Endothelial cell of umbilical vein (primary cell): ENCODE measurements around the gene NME4. TPM values are rescaled to one million over a fixed set of nuclear protein-coding genes. Genes with fewer than 3 reads are reported as not detected.

ENCODE experiments used
- BruUV-seq: library from RNA; stranded (reverse); fragments of 400-500 nt; replicated peaks from 2 replicates; lab custom pipeline; 2021; lab: Mats Ljungman, UMichigan
- CTCF ChIA-PET: fragments of 300-600, 350-600 bp; sonication (Branson Sonifier 250); formaldehyde crosslinking; loops from one replicate; lab custom pipeline; 2021; ENCODE audit warnings: antibody characterized with exemption, inconsistent platforms; lab: Charles Lee
- POLR2A ChIA-PET: fragments of 300-600, 350-600 bp; sonication (Branson Sonifier 250); formaldehyde crosslinking; loops from one replicate; lab custom pipeline; 2021; ENCODE audit warnings: antibody characterized with exemption, inconsistent platforms; lab: Charles Lee
- DNase-seq: peaks from one replicate; pipeline ENCODE4 v3.0.0-alpha.2; 2011; ENCODE audit warnings: low read depth, low spot score
- FAIRE-seq: peaks from 2 replicates; lab custom pipeline; 2011; peaks lifted over from hg19 to GRCh38; lab: Jason Lieb, UNC
- H2AFZ ChIP-seq: 2 replicates; pipeline ENCODE4 v1.6.0; 2012; ENCODE audit warnings: low read depth, low read length, control low read depth, inconsistent platforms
- H3K27ac ChIP-seq: 2 replicates; pipeline ENCODE4 v1.5.1; 2011; ENCODE audit warnings: low read depth, mild to moderate bottlenecking, control low read depth, low read length, moderate library complexity; ENCODE audit not compliant: insufficient read depth
- H3K27me3 ChIP-seq, 2 experiments: 2 replicates each; pipeline versions ENCODE4 v1.6.0 to v1.6.1; 2011; ENCODE audit warnings: low read length in 2 of 2, mixed read lengths in 1 of 2; ENCODE audit not compliant: control insufficient read depth in 2 of 2, insufficient read depth in 2 of 2
- H3K36me3 ChIP-seq, 2 experiments: 2 replicates in 1 of 2; 3 replicates in 1 of 2; pipeline ENCODE4 v1.5.1; 2011; ENCODE audit warnings: low read length in 2 of 2, mild to moderate bottlenecking in 1 of 2, moderate library complexity in 1 of 2; ENCODE audit not compliant: control insufficient read depth in 2 of 2, insufficient read depth in 2 of 2; ENCODE audit errors: extremely low read depth in 1 of 2
- H3K4me1 ChIP-seq: 3 replicates; pipeline ENCODE4 v1.5.1; 2011; ENCODE audit warnings: mild to moderate bottlenecking, low read length; ENCODE audit not compliant: control insufficient read depth, insufficient read depth; ENCODE audit errors: extremely low read depth
- H3K4me2 ChIP-seq: 2 replicates; pipeline ENCODE4 v1.6.1; 2011; ENCODE audit warnings: low read length, control low read depth, mixed read lengths; ENCODE audit not compliant: insufficient read depth
- H3K4me3 ChIP-seq, 3 experiments: fragments of 200-600 bp in 1 of 3; sonication (generic), shearing (Covaris generic) in 1 of 3; replicated peaks in 1 of 3; 2 replicates each; pipeline ENCODE4 v1.5.1; 2011 to 2016; ENCODE audit warnings: control low read depth in 3 of 3, low read length in 3 of 3, mild to moderate bottlenecking in 2 of 3, inconsistent platforms in 1 of 3, low read depth in 1 of 3, moderate library complexity in 1 of 3; ENCODE audit not compliant: insufficient read depth in 1 of 3
- H3K79me2 ChIP-seq: 2 replicates; pipeline ENCODE4 v1.6.0; 2012; ENCODE audit warnings: low read length, inconsistent platforms; ENCODE audit not compliant: control insufficient read depth, insufficient read depth
- H3K9ac ChIP-seq: replicated peaks from 2 replicates; pipeline ENCODE3; 2011; ENCODE audit warnings: low read length, control low read depth; ENCODE audit not compliant: insufficient read depth; ENCODE audit errors: extremely low read depth
- H3K9me1 ChIP-seq: replicated peaks from 3 replicates; pipeline ENCODE4 v1.6.0; 2011; ENCODE audit warnings: mild to moderate bottlenecking, low read length; ENCODE audit not compliant: control insufficient read depth, insufficient read depth; ENCODE audit errors: extremely low read depth
- H3K9me3 ChIP-seq: replicated peaks from 2 replicates; pipeline ENCODE4 v1.5.1; 2012; ENCODE audit warnings: low read length, inconsistent platforms; ENCODE audit not compliant: control insufficient read depth, insufficient read depth
- H4K20me1 ChIP-seq: replicated peaks from 2 replicates; pipeline ENCODE3; 2011; ENCODE audit warnings: mild to moderate bottlenecking, low read length; ENCODE audit not compliant: control insufficient read depth, insufficient read depth; ENCODE audit errors: extremely low read depth
- EZH2 ChIP-seq: IDR thresholded peaks from 2 replicates; pipeline ENCODE4 v1.6.1; 2012; ENCODE audit warnings: borderline replicate concordance, low read depth, mild to moderate bottlenecking, moderate library complexity, low read length, inconsistent platforms; ENCODE audit not compliant: severe bottlenecking
- FOS ChIP-seq: IDR thresholded peaks from 2 replicates; pipeline ENCODE4 v1.6.1; 2011; ENCODE audit warnings: mild to moderate bottlenecking, low read length, moderate library complexity, borderline replicate concordance; ENCODE audit not compliant: insufficient read depth
- GATA2 ChIP-seq: IDR thresholded peaks from 2 replicates; pipeline ENCODE4 v1.7.0; 2011; ENCODE audit warnings: low read depth, mild to moderate bottlenecking, moderate library complexity, mixed read lengths, low read length; ENCODE audit not compliant: insufficient read length, insufficient read depth
- JUN ChIP-seq: IDR thresholded peaks from 2 replicates; pipeline ENCODE4 v1.6.1; 2011; ENCODE audit warnings: borderline replicate concordance, low read depth; ENCODE audit not compliant: insufficient read length, insufficient read depth
- POLR2A ChIP-seq: IDR thresholded peaks from 2 replicates; pipeline ENCODE4 v1.6.1; 2012; ENCODE audit warnings: low read depth, mild to moderate bottlenecking, control low read depth, low read length
- POLR2AphosphoS5 ChIP-seq: IDR thresholded peaks from 2 replicates; pipeline ENCODE4 v1.6.1; 2012; ENCODE audit warnings: low read depth, mild to moderate bottlenecking, control low read depth, low read length, moderate library complexity; ENCODE audit not compliant: insufficient read depth
- dilution Hi-C: fragments of 300-500 bp; cut with MboI; formaldehyde crosslinking; loops from one replicate; pipeline ENCODE4 v1.15.0; 2019; ENCODE audit warnings: low sequenced_read_pairs; ENCODE audit not compliant: extremely low pct_ligation_motif_present
- intact Hi-C: fragments of 100-400 bp; cut with micrococcal nuclease; formaldehyde crosslinking; loops from one replicate; pipeline ENCODE4 v1.10.0; 2022
- polyA plus RNA-seq, 4 experiments: library from polyadenylated mRNA; depleted of rRNA in 3 of 4; stranded (reverse) in 3 of 4; unstranded in 1 of 4; fragments of >200 nt; gene quantifications; 2 replicates each; pipeline versions ENCODE4 v1.2.1 to v1.2.3, GENCODE V29; 2011 to 2012; ENCODE audit warnings: missing spikeins in 1 of 4
- total RNA-seq: library from RNA; stranded (reverse); gene quantifications from 2 replicates; pipeline ENCODE4 v1.2.3, GENCODE V29; 2021
- TF ChIP-seq, protein P1 (sequence below), 2 donors: IDR thresholded peaks; 1 replicate in 1 of 2; 2 replicates in 1 of 2; pipeline ENCODE4 v1.5.1; 2011; ENCODE audit warnings: low read length in 2 of 2, mild to moderate bottlenecking in 2 of 2, moderate library complexity in 2 of 2, control low read depth in 1 of 2, inconsistent platforms in 1 of 2, low read depth in 1 of 2; ENCODE audit not compliant: insufficient read depth in 1 of 2; ENCODE audit errors: extremely low read depth in 1 of 2
- TF ChIP-seq, protein P2 (sequence below): IDR thresholded peaks from 2 replicates; pipeline ENCODE4 v1.6.1; 2011; ENCODE audit not compliant: insufficient read depth, insufficient read length

The NME4 gene
- total and polyA plus RNA-seq, 2 donors (not counting 3 experiments of a cell fraction or from before 2014, with no cell fraction given) = 170 to 264 TPM

DNA sequence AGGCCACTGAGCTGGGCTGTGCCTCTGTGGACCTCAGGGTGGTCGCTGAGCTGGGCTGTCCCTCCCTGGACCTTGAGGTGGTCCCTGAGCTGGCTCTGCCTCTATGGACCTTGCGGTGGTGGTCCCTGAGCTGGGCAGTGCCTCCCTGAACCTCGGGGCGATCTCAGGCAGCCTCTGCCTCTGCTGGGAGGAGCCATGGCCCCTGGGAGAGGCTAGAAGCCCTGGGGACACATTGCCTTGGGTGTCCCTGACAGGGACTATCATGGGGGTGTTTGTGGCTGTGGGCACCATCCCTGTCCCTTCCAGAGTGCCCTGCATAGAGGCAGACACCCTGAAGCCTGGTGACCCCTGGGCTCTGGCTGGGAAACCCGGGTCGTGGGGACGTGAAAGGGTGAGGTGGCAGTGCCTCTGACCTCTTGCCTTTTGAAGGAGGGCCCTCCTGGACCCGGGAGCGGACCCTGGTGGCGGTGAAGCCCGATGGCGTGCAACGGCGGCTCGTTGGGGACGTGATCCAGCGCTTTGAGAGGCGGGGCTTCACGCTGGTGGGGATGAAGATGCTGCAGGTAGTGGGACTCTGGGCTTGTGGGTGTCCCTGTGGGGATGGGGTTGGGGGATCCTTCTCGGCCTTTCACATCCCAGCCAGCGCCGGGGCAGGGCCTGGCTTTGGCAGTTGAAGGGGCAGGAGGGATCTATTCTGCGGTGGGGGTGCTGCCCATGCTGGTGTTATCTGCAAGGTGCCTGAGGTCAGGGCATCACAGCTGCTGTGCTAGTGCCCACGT lies 1.8 kb downstream of the NME4 start:
- peaks cover 5% of the 10 kb centered on the region for H3K79me2 ChIP-seq
- BruUV-seq = no TSS peak
- H3K9ac ChIP-seq = no peak overlapping the region
- CTCF ChIA-PET = interaction anchor here (0.8 to 1.3 kb wide), 2 partner anchors 17 to 34 kb away, joined by 3 to 8 read pairs; partner anchors contain the start of gene PGAP6
- DNase-seq (no peak), FAIRE-seq (no peak)
- H3K4me2 ChIP-seq = no peak overlapping the region
- no peak overlapping the region for H3K27ac ChIP-seq
- H3K4me3 ChIP-seq = no peak overlapping the region
- H3K9me1 ChIP-seq = no peaks in the 10 kb centered on the region
- H2AFZ ChIP-seq = no peak overlapping the region
- no peak for TF ChIP-seq JUN
- TF ChIP-seq GATA2 = no peak
- TF ChIP-seq, protein P1, sequence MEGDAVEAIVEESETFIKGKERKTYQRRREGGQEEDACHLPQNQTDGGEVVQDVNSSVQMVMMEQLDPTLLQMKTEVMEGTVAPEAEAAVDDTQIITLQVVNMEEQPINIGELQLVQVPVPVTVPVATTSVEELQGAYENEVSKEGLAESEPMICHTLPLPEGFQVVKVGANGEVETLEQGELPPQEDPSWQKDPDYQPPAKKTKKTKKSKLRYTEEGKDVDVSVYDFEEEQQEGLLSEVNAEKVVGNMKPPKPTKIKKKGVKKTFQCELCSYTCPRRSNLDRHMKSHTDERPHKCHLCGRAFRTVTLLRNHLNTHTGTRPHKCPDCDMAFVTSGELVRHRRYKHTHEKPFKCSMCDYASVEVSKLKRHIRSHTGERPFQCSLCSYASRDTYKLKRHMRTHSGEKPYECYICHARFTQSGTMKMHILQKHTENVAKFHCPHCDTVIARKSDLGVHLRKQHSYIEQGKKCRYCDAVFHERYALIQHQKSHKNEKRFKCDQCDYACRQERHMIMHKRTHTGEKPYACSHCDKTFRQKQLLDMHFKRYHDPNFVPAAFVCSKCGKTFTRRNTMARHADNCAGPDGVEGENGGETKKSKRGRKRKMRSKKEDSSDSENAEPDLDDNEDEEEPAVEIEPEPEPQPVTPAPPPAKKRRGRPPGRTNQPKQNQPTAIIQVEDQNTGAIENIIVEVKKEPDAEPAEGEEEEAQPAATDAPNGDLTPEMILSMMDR (IDR thresholded peaks at IDR 0.05; ENCODE audit: extremely low read depth in 1 of 2, insufficient read depth in 1 of 2, low read depth in 1 of 2, low read length in 2 of 2) = no peak
- TF ChIP-seq EZH2 = no peak
- TF ChIP-seq POLR2AphosphoS5 = no peak
- TF ChIP-seq, protein P2, sequence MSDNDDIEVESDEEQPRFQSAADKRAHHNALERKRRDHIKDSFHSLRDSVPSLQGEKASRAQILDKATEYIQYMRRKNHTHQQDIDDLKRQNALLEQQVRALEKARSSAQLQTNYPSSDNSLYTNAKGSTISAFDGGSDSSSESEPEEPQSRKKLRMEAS = no peak
- TF ChIP-seq FOS = no peak
- TF ChIP-seq POLR2A = no peak
- POLR2A ChIA-PET = interaction anchor here (0.8 kb wide), 1 partner anchor 16 kb away, joined by 10 read pairs; no protein-coding TSS in a partner anchor
- dilution Hi-C loops = no loop called here
- no peaks in the 10 kb centered on the region for H3K9me3 ChIP-seq
- intact Hi-C loops = no loop called here
- H3K27me3 ChIP-seq = no peaks in the 10 kb centered on the region
- peaks cover 0 to 7% of the 10 kb centered on the region in 2 experiments for H3K36me3 ChIP-seq
- H3K4me1 ChIP-seq = peaks cover 13% of the 10 kb centered on the region
- H4K20me1 ChIP-seq = no peaks in the 10 kb centered on the region
